GM19397 (cell line): ENCODE measurements around the gene NDUFA7.
"Not testable (repeated sequence)": the region's sequence is repeated elsewhere in the genome, so short reads cannot be mapped to it uniquely, and the experiment has no call there.

Experiments used
- ATAC-seq: cut with Tn5 transposase; IDR thresholded peaks from one replicate; pipeline ENCODE4 v1.9.1; 2021; ENCODE audit warnings: mild to moderate bottlenecking, moderate library complexity; ENCODE audit not compliant: unreplicated experiment

The NDUFA7 gene

DNA sequence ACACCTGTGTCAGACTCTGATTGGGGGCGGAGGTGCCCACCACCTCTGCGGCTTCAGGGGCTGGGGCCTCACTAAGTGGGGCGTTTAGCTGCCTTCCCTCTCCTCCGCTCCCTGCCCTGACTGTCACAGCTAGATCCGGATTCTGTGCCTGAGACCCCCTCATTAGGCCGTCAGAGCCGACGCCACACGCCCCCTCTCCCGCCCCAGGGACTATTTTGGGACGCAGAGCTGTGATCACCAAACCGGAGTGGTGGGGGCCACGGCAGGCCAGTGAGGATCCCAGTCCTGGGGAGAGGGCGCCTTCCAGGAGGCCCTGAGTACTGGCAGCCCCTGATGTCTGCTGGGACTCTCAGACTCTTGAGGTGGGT lies 21.1 kb upstream of the NDUFA7 start:
- no peak for ATAC-seq

- ATAC-seq: not testable (repeated sequence)
These were observed 20.3 kb upstream of the NDUFA7 start for GRCh38 chr19:8341504-8341903.

DNA sequence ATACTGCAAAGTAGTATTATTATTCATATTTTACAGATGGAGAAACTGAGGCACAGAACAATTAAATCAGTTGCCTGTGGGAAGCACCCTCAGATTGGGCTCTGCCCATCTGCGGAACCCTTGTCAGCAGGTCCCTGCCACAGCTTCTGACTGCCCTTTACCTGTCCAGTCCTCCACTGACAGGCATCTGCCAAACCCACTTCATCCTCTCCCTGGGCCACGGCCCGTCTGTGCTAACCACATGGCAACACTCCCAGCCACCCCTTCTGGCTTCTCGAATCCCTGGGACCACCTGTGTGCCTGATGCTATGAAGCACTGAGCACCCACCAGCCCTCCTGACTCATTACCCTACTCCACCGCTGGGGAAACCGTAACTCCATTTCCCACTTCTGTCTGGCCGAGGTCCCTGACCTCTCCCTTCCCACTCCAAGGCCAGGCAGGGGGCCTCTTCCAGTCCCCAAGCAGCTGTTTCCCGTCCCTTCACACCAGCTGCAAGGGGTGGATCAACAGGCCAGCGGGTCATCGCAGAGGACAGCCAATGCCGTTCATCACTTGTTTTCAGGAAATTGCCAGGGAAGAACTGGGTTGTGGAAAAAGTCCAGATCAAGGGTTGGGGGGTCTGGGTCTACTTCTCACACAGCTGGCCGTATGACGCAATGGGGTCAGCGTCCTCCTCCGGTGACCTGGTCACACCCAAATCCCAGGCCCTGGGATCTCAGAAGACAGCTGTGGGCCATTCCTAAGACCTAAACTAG lies 19.3 kb upstream of the NDUFA7 start:
- ATAC-seq: no peak

DNA sequence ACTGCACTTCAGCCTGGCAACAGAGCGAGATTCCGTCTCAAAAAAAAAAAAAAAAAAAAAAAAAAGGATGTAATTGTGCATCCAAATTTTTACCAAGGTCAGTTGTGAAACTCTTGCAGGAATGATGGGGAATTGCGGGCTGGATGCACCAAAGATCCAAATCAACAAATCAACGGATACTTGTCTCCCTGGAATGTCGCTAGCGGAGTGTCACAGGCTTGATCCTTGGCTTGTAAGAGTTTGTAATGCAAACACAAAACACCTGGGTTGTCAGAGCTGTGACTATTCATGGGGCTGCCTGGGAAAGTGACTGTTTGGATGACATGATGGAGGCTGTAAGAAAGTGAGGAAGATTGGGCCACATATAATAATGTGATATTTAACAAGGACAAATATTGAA lies 17.7 kb upstream of the NDUFA7 start:
- no peak for ATAC-seq

DNA sequence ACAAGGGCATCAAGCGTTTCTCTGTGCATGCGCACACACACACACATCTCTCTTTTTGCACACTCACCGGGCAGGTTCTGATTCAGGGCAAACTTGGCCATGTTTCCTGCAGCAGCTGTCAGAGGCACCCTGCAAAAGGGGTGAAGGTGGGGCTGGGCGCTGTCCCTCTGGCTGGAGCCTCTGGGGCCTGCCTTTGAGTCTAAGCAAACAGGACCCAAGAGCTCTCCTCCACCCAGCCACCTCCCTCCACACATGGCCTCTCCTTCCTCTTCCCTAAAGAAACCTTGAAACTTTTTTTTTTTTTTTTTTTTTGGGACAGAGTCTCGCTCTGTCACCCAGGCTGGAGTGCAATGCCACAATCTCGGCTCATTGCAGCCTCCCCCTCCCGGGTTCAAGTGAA lies 16.6 kb upstream of the NDUFA7 start:
- ATAC-seq: no peak

DNA sequence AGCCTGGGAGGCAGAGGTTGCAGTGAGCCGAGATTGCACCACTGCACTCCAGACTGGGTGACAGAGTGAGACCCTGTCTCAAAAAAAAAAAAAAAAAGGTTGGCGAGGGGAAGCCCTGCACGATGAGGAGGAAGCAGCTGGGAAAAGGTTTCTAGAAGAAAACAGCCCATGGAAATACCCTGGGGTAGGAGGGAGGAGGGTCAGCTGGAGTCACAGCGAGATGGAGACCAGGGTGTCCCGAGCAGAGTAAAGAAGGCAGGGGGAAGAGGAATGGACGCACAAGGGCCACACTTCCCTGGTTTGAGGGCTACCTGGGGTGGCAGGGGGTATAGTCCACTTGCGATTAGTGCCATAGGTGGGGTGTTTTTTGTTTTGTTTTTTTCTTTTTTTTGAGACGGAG lies 15.5 kb upstream of the NDUFA7 start:
- ATAC-seq: no peak

- ATAC-seq: no peak
These were observed 14.9 kb upstream of the NDUFA7 start for GRCh38 chr19:8336072-8336569.

DNA sequence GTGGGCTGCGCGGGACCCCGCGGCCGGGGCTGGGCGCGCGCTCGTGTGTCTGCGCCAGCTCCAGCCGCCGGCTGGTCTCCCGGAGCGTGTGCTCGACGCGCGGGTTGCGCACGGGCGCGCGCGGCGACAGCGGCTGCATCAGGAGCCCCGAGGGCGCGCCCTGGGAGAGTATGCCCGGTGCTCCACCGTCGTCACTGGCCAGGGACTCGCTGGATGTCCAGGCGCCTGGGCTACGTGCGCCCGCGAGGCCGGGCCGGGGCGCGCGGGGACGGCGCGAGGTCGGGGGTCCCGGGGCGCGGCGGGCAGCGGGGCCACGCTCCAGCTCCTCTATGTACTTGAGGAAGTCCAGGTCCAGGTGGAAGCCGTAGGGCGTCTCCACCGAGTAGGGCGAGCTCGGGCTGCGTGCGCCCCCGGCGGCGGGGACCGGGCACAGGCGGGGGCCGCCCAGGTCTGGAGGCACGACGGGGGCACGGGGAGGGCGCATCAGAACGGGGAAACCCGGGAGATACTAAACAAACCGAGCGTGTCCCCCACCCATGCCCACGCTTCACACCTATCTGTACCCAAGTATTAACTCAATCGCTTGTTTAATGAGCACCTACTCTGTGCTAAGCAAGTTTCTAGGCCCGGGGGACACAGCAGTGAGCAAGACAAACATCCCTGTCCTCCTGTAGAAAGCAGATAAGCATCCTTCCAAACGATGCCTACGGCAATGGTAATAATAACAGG lies 14.3 kb upstream of the NDUFA7 start:
- no peak for ATAC-seq

DNA sequence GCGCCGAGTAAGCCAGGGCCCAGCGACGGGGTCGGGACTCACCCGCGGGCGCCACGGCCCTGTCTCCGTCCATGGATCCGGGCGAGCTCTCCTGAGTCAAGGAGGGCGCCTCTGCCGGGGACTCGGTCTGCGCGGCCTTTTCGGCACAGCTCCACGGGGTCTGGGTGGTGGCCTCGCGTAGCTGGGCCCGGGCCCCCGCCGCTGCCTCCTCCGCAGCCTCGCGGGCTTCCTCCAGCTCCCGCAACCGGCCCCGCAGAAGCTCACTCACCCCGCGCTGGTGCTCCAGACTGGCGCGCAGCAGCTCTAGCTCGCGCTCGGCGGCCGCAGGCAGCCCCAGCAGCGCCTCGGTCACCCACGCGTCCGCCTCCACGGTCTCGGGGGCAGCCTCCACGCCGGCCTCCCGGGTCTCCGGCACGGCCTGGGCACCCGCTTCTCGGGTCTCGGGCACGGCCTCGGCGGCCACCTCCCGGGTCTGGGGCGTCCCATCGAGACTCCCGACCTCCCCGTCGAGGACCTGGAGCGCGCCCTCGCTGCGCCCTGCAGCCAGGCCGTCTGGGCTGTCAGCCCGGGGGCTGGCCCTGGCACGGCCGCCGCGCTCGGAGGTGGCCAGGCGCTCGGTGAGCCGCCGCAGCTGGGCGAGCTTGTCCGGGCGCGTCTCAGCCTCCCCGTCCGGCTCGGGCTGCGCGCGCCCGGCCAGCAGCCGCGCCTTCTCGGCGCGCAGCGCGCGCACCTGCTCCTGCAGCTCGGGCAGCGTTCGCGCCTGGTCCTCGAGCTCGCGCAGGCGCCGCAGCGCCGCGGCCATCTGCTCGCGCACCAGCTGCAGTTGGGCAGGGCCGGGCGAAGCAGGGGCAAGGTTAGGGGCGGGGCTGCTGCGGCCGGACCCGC lies 13.5 kb upstream of the NDUFA7 start:
- ATAC-seq: no peak

- ATAC-seq: no peak
These were observed 12.7 kb upstream of the NDUFA7 start for GRCh38 chr19:8333767-8334457.

DNA sequence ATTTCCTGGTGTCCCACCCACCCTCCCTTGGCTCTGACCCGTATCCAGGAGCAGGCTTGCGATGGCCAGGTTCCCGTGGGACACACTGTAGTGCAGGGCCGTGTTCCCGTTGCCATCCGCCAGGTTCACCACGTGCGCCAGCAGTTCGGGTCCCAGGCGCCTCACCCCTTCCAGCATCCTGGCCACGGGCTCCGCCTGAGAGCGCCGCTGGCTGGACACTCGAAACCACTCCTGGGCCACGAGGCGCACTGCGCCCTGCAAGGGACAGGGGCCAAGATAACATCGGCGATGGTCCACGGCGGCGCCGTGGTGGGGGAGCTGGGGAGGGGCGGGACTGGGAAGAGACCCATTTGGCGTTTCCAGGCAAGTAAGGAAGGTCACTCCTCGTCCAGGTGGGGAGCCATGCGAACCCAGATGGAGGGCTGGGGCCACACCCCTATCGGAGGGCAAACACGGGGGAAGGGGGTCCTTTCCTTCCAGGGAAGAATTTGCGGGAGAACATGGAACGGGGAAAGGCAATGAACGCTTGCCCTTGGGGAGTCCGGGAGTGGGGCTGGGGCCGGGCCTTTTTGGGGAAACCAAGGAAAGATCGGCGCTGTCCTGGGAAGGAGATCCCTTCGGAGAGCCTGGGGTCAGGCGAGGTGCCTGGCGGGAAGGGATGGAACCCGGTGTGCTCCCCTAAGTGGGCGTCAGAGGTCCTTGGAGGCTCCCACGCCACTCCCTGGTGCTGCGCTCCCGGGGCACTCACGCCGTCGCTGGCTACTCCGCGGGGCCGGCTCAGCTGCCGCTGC lies 12.0 kb upstream of the NDUFA7 start:
- ATAC-seq: no peak

GRCh38 chr19:8331263-8331845 lies 10.2 kb upstream of the NDUFA7 start:
- ATAC-seq: no peak

DNA sequence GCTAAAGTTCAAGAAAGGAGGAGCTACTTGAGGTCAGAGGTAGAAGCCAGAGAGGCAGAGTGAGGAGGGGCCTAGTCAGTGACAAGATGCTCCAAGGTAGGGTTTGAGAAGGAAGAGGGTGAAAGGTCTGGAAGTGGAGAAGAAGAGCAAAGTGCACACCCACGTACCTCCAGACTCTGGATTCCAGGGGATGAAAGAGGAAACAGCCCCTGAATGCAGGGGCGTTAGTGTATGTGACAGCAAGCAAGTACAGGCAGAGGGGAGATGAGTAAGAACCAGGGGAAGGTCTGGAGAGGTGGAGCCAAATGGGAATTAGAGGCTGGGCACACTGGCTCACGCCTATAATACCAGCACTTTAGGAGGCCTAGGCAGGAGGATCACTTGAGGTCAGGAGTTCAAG lies 8.8 kb upstream of the NDUFA7 start:
- no peak for ATAC-seq

- no peak for ATAC-seq
These were observed 4.3 kb upstream of the NDUFA7 start for GRCh38 chr19:8325454-8325853.

DNA sequence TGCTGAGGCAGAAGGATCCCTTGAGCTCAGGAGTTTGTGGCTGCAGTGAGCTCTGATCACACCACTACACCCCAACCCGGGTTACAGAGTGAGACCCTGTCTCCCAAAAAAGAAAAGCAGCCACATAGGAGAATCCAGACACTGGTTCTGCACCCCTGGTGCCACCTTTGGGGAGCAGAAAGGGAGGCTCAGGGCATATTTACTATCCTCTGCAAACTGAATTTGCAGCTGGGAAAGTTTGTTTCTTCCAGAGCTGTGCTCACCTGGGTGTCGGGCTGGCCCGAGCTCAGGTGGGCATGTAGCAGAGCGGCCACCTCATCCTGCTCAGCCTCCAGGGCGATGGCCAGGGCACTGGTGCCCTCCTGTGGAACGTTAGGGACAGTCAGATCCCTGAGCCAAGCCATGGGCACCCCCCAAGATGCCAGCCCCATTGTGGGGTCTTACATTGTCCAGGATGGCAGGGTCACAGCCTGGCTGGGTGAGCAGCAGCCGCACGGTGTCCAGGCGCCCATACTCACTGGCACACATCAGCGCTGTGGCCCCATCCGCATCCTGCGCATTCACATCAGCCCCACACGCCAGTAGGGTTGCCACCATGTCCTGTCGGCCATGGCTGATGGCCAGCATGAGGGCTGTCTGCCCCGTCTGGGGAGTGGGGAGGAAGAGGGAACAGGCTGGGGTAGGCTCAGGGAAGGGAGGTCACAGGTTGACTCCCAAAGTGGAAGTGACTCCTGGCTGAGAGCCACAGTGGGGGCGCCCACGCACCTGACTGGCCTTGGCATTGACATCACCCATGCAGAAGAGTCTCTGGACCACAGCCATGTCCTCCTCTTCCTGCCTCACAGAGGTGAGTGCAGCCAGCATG lies 3.2 kb upstream of the NDUFA7 start:
- ATAC-seq: no peak

GRCh38 chr19:8323781-8324185 lies 2.6 kb upstream of the NDUFA7 start:
- ATAC-seq: no peak

DNA sequence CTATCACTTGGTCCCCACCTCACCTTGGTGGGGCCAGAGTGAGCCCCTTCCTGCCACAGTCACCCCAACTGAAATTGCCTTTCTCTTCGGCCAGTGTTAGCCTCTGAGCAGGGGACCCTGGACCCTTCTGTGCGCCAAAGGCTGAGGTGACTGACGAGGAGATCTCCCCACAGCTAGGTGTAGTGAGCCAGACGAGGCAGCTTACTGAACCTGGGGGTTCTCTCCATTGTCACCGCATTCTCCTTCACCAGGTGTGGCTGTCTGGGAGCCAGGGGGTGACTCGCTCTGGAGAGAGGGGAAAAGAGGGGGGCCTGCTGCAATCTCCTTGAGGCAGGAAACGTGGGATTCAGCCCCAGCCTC lies 1.4 kb upstream of the NDUFA7 start:
- no peak for ATAC-seq

DNA sequence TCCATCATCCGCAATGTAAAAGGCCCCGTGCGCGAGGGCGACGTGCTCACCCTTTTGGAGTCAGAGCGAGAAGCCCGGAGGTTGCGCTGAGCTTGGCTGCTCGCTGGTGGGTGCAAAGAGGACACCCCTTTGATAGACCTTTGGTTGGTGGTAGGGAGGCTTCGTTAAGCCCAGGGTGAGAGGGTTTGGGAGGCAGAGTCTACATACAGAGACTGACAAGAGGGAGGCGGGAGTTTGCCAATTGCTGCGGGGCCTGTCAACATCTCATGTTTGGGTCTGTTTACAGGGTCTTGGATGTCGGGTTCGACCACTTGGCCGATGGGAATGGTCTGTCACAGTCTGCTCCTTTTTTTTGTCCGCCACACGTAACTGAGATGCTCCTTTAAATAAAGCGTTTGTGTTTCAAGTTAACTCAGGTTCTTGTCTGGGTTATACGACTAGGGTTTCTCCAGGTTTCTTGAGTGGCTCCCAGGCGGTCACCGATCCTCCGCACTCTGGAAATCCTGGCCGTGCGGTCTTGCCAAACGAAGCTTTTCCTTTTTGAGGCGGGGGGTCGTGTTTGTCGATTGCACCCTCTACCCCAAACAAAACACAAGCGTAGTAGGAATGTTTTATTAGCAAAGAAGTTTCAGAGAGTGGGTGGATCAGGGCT lies 937 bp upstream of the NDUFA7 start:
- ATAC-seq: no peak
